ENCODE results near the gene ZNF329. TPM values are rescaled to one million over a fixed set of nuclear protein-coding genes. Genes with fewer than 3 reads are reported as not detected.

The ZNF329 gene
- total and polyA plus RNA-seq, 2 of the 13 experiments (the other 11 are each of a cell fraction or from before 2014, with no cell fraction given): 3.8 to 9.6 TPM

GRCh38 chr19:58079792-58080191, 70.8 kb downstream of the ZNF329 start:
- H2AFZ ChIP-seq (ENCODE audit: low read length): no peak overlapping the region
- no peak for ATAC-seq
- no peaks in the 10 kb centered on the region for H3K27me3 ChIP-seq (ENCODE audit: control insufficient read depth in 1 of 2, insufficient read depth in 2 of 2, low read length in 2 of 2)
- no peaks in the 10 kb centered on the region for H3K4me1 ChIP-seq (ENCODE audit: insufficient read depth, low read length)
- no TSS peak for BruUV-seq (replicated peaks)
- no peak for DNase-seq (ENCODE audit: low spot score)
- intact Hi-C loops (cut with micrococcal nuclease; ENCODE audit: unreplicated experiment) (no loop called here), in situ Hi-C loops (cut with HindIII; ENCODE audit: extremely low pct_ligation_motif_present, low pct_unique_long_range_greater_than_20kb) (no loop called here)
- no peaks in the 10 kb centered on the region for H3K79me2 ChIP-seq (ENCODE audit: insufficient read depth, low read length)
- POLR2A ChIA-PET: no interaction called here
- FAIRE-seq: no peak
- no peak overlapping the region for H3K4me2 ChIP-seq (ENCODE audit: low read depth, low read length)
- H3K9ac ChIP-seq (ENCODE audit: insufficient read depth, low read depth, low read length): no peak overlapping the region
- no peaks in the 10 kb centered on the region for H3K36me3 ChIP-seq (replicated peaks in 1 of 2; ENCODE audit: control insufficient read depth in 1 of 2, insufficient read depth in 2 of 2, low read length in 2 of 2)
- no peaks in the 10 kb centered on the region for H4K20me1 ChIP-seq (ENCODE audit: insufficient read depth, low read length)
- TF ChIP-seq KDM5A (IDR thresholded peaks at IDR 0.05; ENCODE audit: borderline replicate concordance, low read length) (no peak), E2F1 (CRISPR knock-in tag; IDR thresholded peaks at IDR 0.05) (no peak), ZNF282 (IDR thresholded peaks at IDR 0.05; ENCODE audit: partially characterized antibody) (no peak), ZIK1 (CRISPR knock-in tag; IDR thresholded peaks at IDR 0.05; ENCODE audit: borderline replicate concordance, low read depth) (no peak), NFATC3 (CRISPR knock-in tag; IDR thresholded peaks at IDR 0.05) (no peak), RARG (CRISPR knock-in tag; IDR thresholded peaks at IDR 0.05; ENCODE audit: low read depth) (no peak), BRF2 (CRISPR knock-in tag; IDR thresholded peaks at IDR 0.05) (no peak), ZNF510 (CRISPR knock-in tag; IDR thresholded peaks at IDR 0.05; ENCODE audit: low read depth) (no peak), NR0B2 (CRISPR knock-in tag; IDR thresholded peaks at IDR 0.05) (no peak), ATF5 (CRISPR knock-in tag; IDR thresholded peaks at IDR 0.05; ENCODE audit: low read depth) (no peak), ZNF496 (CRISPR knock-in tag; IDR thresholded peaks at IDR 0.05; ENCODE audit: insufficient replicate concordance) (no peak), ZKSCAN1 (IDR thresholded peaks at IDR 0.05; ENCODE audit: low read length) (no peak), ZBTB7B (CRISPR knock-in tag; IDR thresholded peaks at IDR 0.05) (no peak), GABPB1 (CRISPR knock-in tag; IDR thresholded peaks at IDR 0.05) (no peak), CCDC6 (CRISPR knock-in tag; IDR thresholded peaks at IDR 0.05) (no peak)
- H3K9me3 ChIP-seq (ENCODE audit: low read length): peaks cover 87% of the 10 kb centered on the region
- H3K27ac ChIP-seq (ENCODE audit: extremely low read length, insufficient read depth, low read length): no peak overlapping the region
- 31% methylated on average over 9 of the region's 10 CpGs for WGBS (ENCODE audit: low lambda C conversion rate)
- CTCF ChIA-PET (ENCODE audit: low intra/inter-chr PET ratio, low total read pairs): no interaction called here
- no peak overlapping the region for H3K4me3 ChIP-seq (replicated peaks in 1 of 3; ENCODE audit: insufficient read depth in 1 of 3, low read depth in 2 of 3, low read length in 3 of 3)
